Heart left ventricle (tissue), 16 donors: Measurements from ENCODE around the gene GAB3. TPM values are rescaled to one million over a fixed set of nuclear protein-coding genes. Genes with fewer than 3 reads are reported as not detected.

Experiments
- ATAC-seq, 4 donors: fragments of 200-7000 bp; cut with Tn5 transposase; one replicate each; pipeline ENCODE4 v1.9.1; 2020 to 2022; ENCODE audit warnings: moderate library complexity in 4 of 4, mild to moderate bottlenecking in 3 of 4, moderate number of reproducible peaks in 1 of 4
- DNase-seq, 5 donors: peaks; one replicate each; pipeline ENCODE4 v3.0.0-alpha.2; 2020
- H3K27ac ChIP-seq, 12 donors: fragments of 200-600 bp; sonication (generic) in 4 of 12; one replicate each; pipeline versions ENCODE4 v1.5.0 to v1.8.0; 2016 to 2022; ENCODE audit warnings: mild to moderate bottlenecking in 2 of 12
- H3K27me3 ChIP-seq, 9 donors: fragments of 200-600 bp; sonication (generic) in 2 of 9; one replicate each; pipeline versions ENCODE4 v1.5.1 to v1.8.0; 2016 to 2022; ENCODE audit warnings: mild to moderate bottlenecking in 3 of 9
- H3K36me3 ChIP-seq, 9 donors: fragments of 200-600 bp; sonication (generic) in 2 of 9; one replicate each; pipeline versions ENCODE4 v1.5.0 to v1.8.0; 2018 to 2022; ENCODE audit warnings: mild to moderate bottlenecking in 2 of 9
- H3K4me1 ChIP-seq, 12 donors: fragments of 200-600 bp; sonication (generic) in 4 of 12; one replicate each; pipeline versions ENCODE4 v1.5.0 to v1.8.0; 2016 to 2022; ENCODE audit warnings: mild to moderate bottlenecking in 3 of 12
- H3K4me3 ChIP-seq, 12 donors: fragments of 200-600 bp; sonication (generic) in 4 of 12; one replicate each; pipeline versions ENCODE4 v1.5.0 to v1.8.0; 2017 to 2022; ENCODE audit warnings: mild to moderate bottlenecking in 9 of 12, moderate library complexity in 4 of 12
- H3K9me3 ChIP-seq, 12 donors: fragments of 200-600 bp; sonication (generic) in 4 of 12; one replicate each; pipeline versions ENCODE4 v1.5.0 to v1.8.0; 2016 to 2022; ENCODE audit warnings: mild to moderate bottlenecking in 1 of 12
- CTCF ChIP-seq, 12 donors: fragments of 200-600 bp; sonication (generic) in 4 of 12; IDR thresholded peaks; one replicate each; pipeline versions ENCODE4 v1.5.0 to v1.8.0; 2018 to 2022; ENCODE audit warnings: antibody characterized with exemption in 12 of 12, mild to moderate bottlenecking in 5 of 12
- POLR2A ChIP-seq, 2 donors: fragments of 450-650 bp; IDR thresholded peaks; one replicate each; pipeline ENCODE4 v1.6.1; 2017; ENCODE audit warnings: antibody characterized with exemption in 2 of 2, mild to moderate bottlenecking in 2 of 2, moderate library complexity in 2 of 2
- WGBS, 4 donors: extraction: QIAGEN DNeasy Blood & Tissue Kit in 2 of 4; methylation state at CpG; one replicate each; pipeline versions ENCODE4 v1.1.5 to v1.1.7; 2013 to 2018; 5-methylcytosine and 5-hydroxymethylcytosine counted together
- intact Hi-C, 10 donors: fragments of 100-400 bp; cut with DNase I; formaldehyde crosslinking; loops; one replicate each; pipeline versions ENCODE4 v1.11.1 to v1.14.2; 2022
- polyA plus RNA-seq, 2 donors: library from polyadenylated mRNA; stranded (reverse); fragments of 200-250 nt; gene quantifications; one replicate each; pipeline ENCODE4 v1.2.3, GENCODE V29; 2013
- total RNA-seq, 9 donors: library from RNA; depleted of rRNA in 2 of 9; stranded (reverse); fragments of >200 nt in 2 of 9; fragmentation: NEBNext Ultra II Directional in 3 of 9; extraction: Animal tissue kit (Norgen Biotek cat#: 25700) in 3 of 9; gene quantifications; one replicate each; pipeline versions ENCODE4 v1.1.0 to v1.2.4, GENCODE V29; 2016 to 2023
- donor health status: ischemic (EF 13 %, LVEDD 7.1; RV severe dilation, severe dysfunction).
- donor health status: healthy with polysubstance abuse.
- donor health status: DM: no; HTN: yes; CAD: no.
- donor health status: DM: no; HTN: no; CAD: no.
- donor health status: ischemic (EF 25% LVEDD 6.9; RV normal size, moderate dysfunction).
- donor health status: ischemic (EF 25% LVEDD 5.7; RV mildly dilated, moderate dysfunction).
- donor health status: healthy.
- donor health status: DM: yes; HTN: yes; CAD: no.
- donor health status: ischemic (EF 35%, LVEDD 5.7; RV mildly dilated, moderate dysfunction).
- donor health status: nonischemic (EF 11% LVEDD 7.7; RV severe dilation, severe dysfunction).
- donor health status: DM: yes; HTN: yes; CAD: no.
- donor health status: PGD.
- donor health status: ischemic (EF 29% LVEDD 5.4; RV normal size, mild dysfunction).
- donor health status: nonischemic (EF 23%, LVEDD 6.1; RV moderate dilation, normal function).

Gene GAB3
- total and polyA plus RNA-seq, 11 donors, result 7.2 to 29.0 (median 18.4) TPM

DNA sequence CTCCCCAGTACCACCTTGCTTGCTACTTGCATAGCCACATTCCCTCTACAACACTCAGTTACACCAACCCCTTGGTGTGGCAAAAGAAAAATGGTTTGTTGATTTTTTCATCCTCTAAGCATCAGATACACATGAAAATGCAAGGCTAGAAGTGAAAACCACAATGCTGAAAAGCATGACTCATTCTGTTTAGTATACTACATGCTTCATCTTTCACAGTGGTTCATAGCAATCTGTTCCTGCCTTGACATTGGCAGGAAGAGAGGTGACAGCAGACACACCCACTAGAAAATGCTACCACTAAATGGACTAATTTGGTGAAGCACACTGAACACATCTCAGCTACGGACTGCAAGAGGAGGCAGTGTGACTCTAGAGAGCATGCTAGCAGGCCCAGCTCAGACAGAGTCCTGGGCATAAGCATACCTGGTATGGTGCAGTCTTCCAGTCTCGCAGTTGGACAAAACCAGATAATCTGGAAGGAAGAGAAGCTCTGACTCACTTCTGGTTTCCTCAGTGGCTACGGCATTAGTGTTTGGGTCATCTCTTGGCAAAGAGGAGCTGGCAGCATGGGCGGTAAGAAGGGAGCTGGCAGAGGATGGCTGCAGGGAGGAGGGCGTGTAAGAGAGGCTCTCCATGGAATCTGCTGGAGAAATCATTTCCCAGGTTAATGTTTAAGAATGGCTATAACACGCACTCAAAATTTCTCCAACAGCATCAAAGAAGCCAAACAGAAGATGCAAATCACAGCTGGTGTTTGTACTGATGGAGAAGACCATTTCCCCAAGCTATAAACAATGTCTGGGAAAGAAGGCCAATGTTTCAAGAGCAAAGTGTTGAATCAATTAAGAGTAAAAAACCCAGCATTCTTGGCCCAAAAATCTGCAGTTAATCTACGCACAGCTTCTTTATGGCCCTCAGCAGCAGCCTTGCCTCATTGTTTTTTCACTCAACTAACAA, 37.8 kb downstream of the GAB3 start:
- DNase-seq (no peak), ATAC-seq (peak in 3 of 4 donors; percentile 45 to 58 (median 52))
- Histone ChIP-seq H3K27me3 (no peaks in the 10 kb centered on the region), H3K4me3 (no peak overlapping the region), H3K4me1 (peaks cover 0 to 45% (median 19%) of the 10 kb centered on the region in 12 donors), H3K9me3 (no peaks in the 10 kb centered on the region), H3K36me3 (peaks cover 0 to 61% (median 36%) of the 10 kb centered on the region in 9 donors), H3K27ac (peak overlapping the region in 7 of 12 donors; percentile 20 to 48 (median 37))
- no peak for TF ChIP-seq CTCF (IDR thresholded peaks at IDR 0.05)
- TF ChIP-seq POLR2A (IDR thresholded peaks at IDR 0.05), result no peak
- WGBS, 4 donors, result 39 to 43% (median 43%) methylated on average over 7 of the region's 7 CpGs
- intact Hi-C loops, result loop anchor here in 2 of 10 donors (5.0 kb wide), 1 partner anchor 34 kb away; no protein-coding TSS in a partner anchor

GRCh38 chrX:154711264-154711663, 39.6 kb downstream of the GAB3 start:
- ATAC-seq, result no peak

GRCh38 chrX:154710309-154710708, 40.6 kb downstream of the GAB3 start:
- TF ChIP-seq POLR2A (IDR thresholded peaks at IDR 0.05), result no peak
- peak in 1 of 12 donors; percentile 10 for TF ChIP-seq CTCF (IDR thresholded peaks at IDR 0.05)
- DNase-seq, result no peak
- Histone ChIP-seq H3K27ac (no peak overlapping the region), H3K4me3 (no peak overlapping the region), H3K36me3 (peaks cover 0 to 61% (median 37%) of the 10 kb centered on the region in 9 donors), H3K27me3 (no peaks in the 10 kb centered on the region), H3K4me1 (peaks cover 0 to 30% (median 10%) of the 10 kb centered on the region in 12 donors), H3K9me3 (no peaks in the 10 kb centered on the region)
- no peak for ATAC-seq
- 66 to 85% (median 75%) methylated on average over 4 of the region's 4 CpGs for WGBS, 4 donors
- intact Hi-C loops, result loop anchor here in 2 of 10 donors (5.0 kb wide), 1 partner anchor 37 kb away; no protein-coding TSS in a partner anchor

More at GRCh38 chrX:154711264-154711663, 39.6 kb downstream of the GAB3 start:
- H3K4me3 ChIP-seq, result no peak overlapping the region
- no peaks in the 10 kb centered on the region for H3K9me3 ChIP-seq
- no peak for DNase-seq
- intact Hi-C loops, result loop anchor here in 2 of 10 donors (5.0 kb wide), 1 partner anchor 36 kb away; no protein-coding TSS in a partner anchor
- H3K4me1 ChIP-seq, result peaks cover 0 to 30% (median 10%) of the 10 kb centered on the region in 12 donors
- 40 to 86% (median 61%) methylated on average over 1 of the region's 1 CpG for WGBS, 4 donors
- H3K27me3 ChIP-seq, result no peaks in the 10 kb centered on the region
- no peak overlapping the region for H3K27ac ChIP-seq
- no peak for TF ChIP-seq POLR2A (IDR thresholded peaks at IDR 0.05)
- no peak for TF ChIP-seq CTCF (IDR thresholded peaks at IDR 0.05)
- peaks cover 0 to 66% (median 43%) of the 10 kb centered on the region in 9 donors for H3K36me3 ChIP-seq
